HG03025 (cell line): ENCODE results near the gene SCAP.
"Not testable (repeated sequence)": the region's sequence is repeated elsewhere in the genome, so short reads cannot be mapped to it uniquely, and the experiment has no call there.

Experiments used
- ATAC-seq: cut with Tn5 transposase; IDR thresholded peaks from one replicate; pipeline ENCODE4 v1.9.1; 2021; ENCODE audit warnings: mild to moderate bottlenecking, moderate library complexity; ENCODE audit not compliant: unreplicated experiment, low FRiP score

Gene SCAP

GRCh38 chr3:47370887-47371697, 104.6 kb downstream of the SCAP start:
- ATAC-seq = no peak

GRCh38 chr3:47370020-47370419, 105.7 kb downstream of the SCAP start:
- ATAC-seq = not testable (repeated sequence)

- ATAC-seq = no peak
These were observed 108.1 kb downstream of the SCAP start for GRCh38 chr3:47367631-47368030.

GRCh38 chr3:47366833-47367232, 108.9 kb downstream of the SCAP start:
- ATAC-seq = no peak

GRCh38 chr3:47365213-47366153, 110.3 kb downstream of the SCAP start:
- no peak for ATAC-seq
